GM12878 (cell line): ENCODE measurements around the gene IFT88. TPM values are rescaled to one million over a fixed set of nuclear protein-coding genes. Genes with fewer than 3 reads are reported as not detected.

Experiments
- ATAC-seq: fragments of 200-7000 bp; cut with Tn5 transposase; 3 replicates; pipeline ENCODE4 v1.9.1; 2020; ENCODE audit warnings: mild to moderate bottlenecking, moderate library complexity
- BruUV-seq: library from RNA; stranded (reverse); fragments of 400-500 nt; replicated peaks from 2 replicates; lab custom pipeline; 2021; lab: Mats Ljungman, UMichigan
- CTCF ChIA-PET: fragments of 300-600 bp; sonication (Branson Sonifier 250); formaldehyde crosslinking; extraction: SDS; loops from one replicate; lab custom pipeline; 2021; ENCODE audit warnings: inconsistent platforms; lab: Yijun Ruan, JAX
- POLR2A ChIA-PET: fragments of 350-600 bp; formaldehyde crosslinking; extraction: SDS; loops from one replicate; lab custom pipeline; 2021; ENCODE audit warnings: inconsistent platforms; lab: Charles Lee
- RAD21 ChIA-PET: fragments of 300-600 bp; sonication (Branson Sonifier 250); formaldehyde crosslinking; loops from one replicate; lab custom pipeline; 2023; ENCODE audit warnings: antibody characterized with exemption; ENCODE audit not compliant: unreplicated experiment; lab: Charles Lee
- SMC1A ChIA-PET: fragments of 300-600 bp; sonication (Branson Sonifier 250); formaldehyde crosslinking; loops from one replicate; lab custom pipeline; 2023; ENCODE audit not compliant: unreplicated experiment, uncharacterized antibody; lab: Charles Lee
- DNase-seq: peaks from one replicate; pipeline ENCODE4 v3.0.0-alpha.2; 2011; ENCODE audit warnings: low read depth, low spot score
- FAIRE-seq: peaks from 3 replicates; lab custom pipeline; 2011; peaks lifted over from hg19 to GRCh38; lab: Jason Lieb, UNC
- H2AFZ ChIP-seq: 2 replicates; pipeline ENCODE4 v1.6.0; 2011; ENCODE audit warnings: low read depth, low read length, control low read depth; ENCODE audit not compliant: control insufficient read depth
- H3K27ac ChIP-seq: 2 replicates; pipeline ENCODE4 v1.5.1; 2011; ENCODE audit warnings: control low read depth; ENCODE audit not compliant: control insufficient read depth, insufficient read depth
- H3K27me3 ChIP-seq, 2 experiments: replicated peaks in 1 of 2; 2 replicates each; pipeline versions ENCODE4 v1.6.0 to v1.6.1; 2011; ENCODE audit warnings: low read length in 1 of 2; ENCODE audit not compliant: control insufficient read depth in 2 of 2, insufficient read depth in 2 of 2
- H3K36me3 ChIP-seq, 2 experiments: 2 replicates each; pipeline ENCODE4 v1.5.1; 2011; ENCODE audit warnings: low read length in 1 of 2; ENCODE audit not compliant: control insufficient read depth in 2 of 2, insufficient read depth in 2 of 2
- H3K4me1 ChIP-seq: 2 replicates; pipeline ENCODE4 v1.6.1; 2011; ENCODE audit warnings: mild to moderate bottlenecking, low read length, moderate library complexity, mixed read lengths; ENCODE audit not compliant: control insufficient read depth, insufficient read depth
- H3K4me2 ChIP-seq: 2 replicates; pipeline ENCODE4 v1.6.0; 2011; ENCODE audit warnings: control low read depth; ENCODE audit not compliant: control insufficient read depth, insufficient read depth
- H3K4me3 ChIP-seq: fragments of 200-600 bp; sonication (generic); 2 replicates; pipeline ENCODE4 v1.5.1; 2016
- H3K79me2 ChIP-seq: 2 replicates; pipeline ENCODE4 v1.6.0; 2011; ENCODE audit warnings: low read length; ENCODE audit not compliant: control insufficient read depth, insufficient read depth
- H3K9ac ChIP-seq: 2 replicates; pipeline ENCODE4 v1.8.0; 2011; ENCODE audit warnings: low read length, control low read depth, mixed read lengths; ENCODE audit not compliant: control insufficient read depth, insufficient read depth
- H3K9me3 ChIP-seq: replicated peaks from 3 replicates; pipeline ENCODE4 v1.5.1; 2011; ENCODE audit warnings: mild to moderate bottlenecking, low read length; ENCODE audit not compliant: control insufficient read depth, insufficient read depth
- H4K20me1 ChIP-seq: 2 replicates; pipeline ENCODE4 v1.6.0; 2011; ENCODE audit not compliant: control insufficient read depth, insufficient read depth
- ASH2L ChIP-seq: fragments of 300-600, 200-600 bp; sonication (generic); IDR thresholded peaks from 2 replicates; pipeline ENCODE4 v1.6.1; 2017; ENCODE audit warnings: low read depth, mild to moderate bottlenecking, borderline replicate concordance
- BHLHE40 ChIP-seq, 2 experiments: fragments of 450-650 bp in 1 of 2; IDR thresholded peaks; 2 replicates each; pipeline ENCODE4 v1.6.1; 2011 to 2017; ENCODE audit warnings: low read depth in 2 of 2, borderline replicate concordance in 1 of 2, improper control_type of control experiment in 1 of 2, low read length in 1 of 2, mild to moderate bottlenecking in 1 of 2
- GATAD2B ChIP-seq: fragments of 450-650 bp; conservative IDR thresholded peaks from 2 replicates; pipeline ENCODE4 v1.6.1; 2017; ENCODE audit warnings: low read depth, mild to moderate bottlenecking, moderate library complexity
- LARP7 ChIP-seq: fragments of 450-650 bp; IDR thresholded peaks from 2 replicates; pipeline ENCODE4 v1.6.1; 2017; ENCODE audit warnings: mild to moderate bottlenecking
- POLR2AphosphoS5 ChIP-seq: IDR thresholded peaks from 2 replicates; pipeline ENCODE4 v1.6.1; 2011; ENCODE audit warnings: mild to moderate bottlenecking, low read length, inconsistent platforms
- SREBF2 ChIP-seq: IDR thresholded peaks from 2 replicates; pipeline ENCODE4 v1.6.1; 2012; ENCODE audit warnings: mild to moderate bottlenecking, low read length
- TARDBP ChIP-seq: IDR thresholded peaks from 2 replicates; pipeline ENCODE4 v1.6.1; 2016; ENCODE audit warnings: borderline replicate concordance
- TBL1XR1 ChIP-seq: IDR thresholded peaks from 2 replicates; pipeline ENCODE4 v1.6.1; 2012; ENCODE audit warnings: low read depth, low read length, improper control_type of control experiment
- WGBS: methylation state at CpG from one replicate; pipeline ENCODE4 v1.1.6; 2016; ENCODE audit warnings: low lambda C conversion rate; ENCODE audit not compliant: insufficient replicate concordance, insufficient coverage; ENCODE audit errors: missing lambda C conversion rate; 5-methylcytosine and 5-hydroxymethylcytosine counted together
- in situ Hi-C: fragments of 300-500 bp; cut with MboI; formaldehyde crosslinking; loops from 9 replicates; pipeline ENCODE4 v1.14.3; 2018; ENCODE audit warnings: mixed read lengths
- intact Hi-C: fragments of 100-400 bp; cut with micrococcal nuclease; formaldehyde crosslinking; loops from one replicate; pipeline ENCODE4 v1.14.2; 2022; ENCODE audit not compliant: unreplicated experiment
- polyA plus RNA-seq, 11 experiments: library from polyadenylated mRNA; depleted of rRNA in 4 of 11; unstranded in 6 of 11; stranded (reverse) in 5 of 11; fragments of >200 nt; fragmentation: Nextera tagmentation in 4 of 11; fragmentation: Illumina TruSeq in 1 of 11; extraction: Ambion mirVana in 4 of 11; extraction: Trizol in 1 of 11; gene quantifications; 1 replicate in 1 of 11; 2 replicates in 10 of 11; pipeline versions ENCODE4 v1.2.1 to v1.2.3, GENCODE V29; 2011 to 2016; ENCODE audit warnings: inconsistent platforms in 2 of 11, missing spikeins in 2 of 11, low read depth in 1 of 11
- total RNA-seq, 4 experiments: library from RNA; depleted of rRNA in 3 of 4; stranded (reverse); fragments of >200 nt in 3 of 4; fragmentation: Illumina TruSeq in 1 of 4; extraction: Trizol in 1 of 4; gene quantifications; 2 replicates each; pipeline versions ENCODE4 v1.2.1 to v1.2.3, GENCODE V29; 2013 to 2021
- TF ChIP-seq, protein P1 (sequence below): fragments of 150-350 bp; IDR thresholded peaks from 2 replicates; pipeline ENCODE4 v1.6.1; 2016; ENCODE audit warnings: low read depth, low read length
- TF ChIP-seq, protein P2 (sequence below): fragments of 450-650 bp; IDR thresholded peaks from 2 replicates; pipeline ENCODE4 v1.6.1; 2017; ENCODE audit warnings: mild to moderate bottlenecking, low read depth, inconsistent platforms; ENCODE audit not compliant: poor library complexity, severe bottlenecking
- TF ChIP-seq, protein P3 (sequence below): fragments of 450-650 bp; IDR thresholded peaks from 2 replicates; pipeline ENCODE4 v1.6.1; 2017; ENCODE audit warnings: low read depth, mild to moderate bottlenecking, moderate library complexity

Gene IFT88
- total and polyA plus RNA-seq, 10 of the 15 experiments (the other 5 are each of a cell fraction or from before 2014, with no cell fraction given), result 2.9 to 5.6 (median 4.1) TPM

DNA sequence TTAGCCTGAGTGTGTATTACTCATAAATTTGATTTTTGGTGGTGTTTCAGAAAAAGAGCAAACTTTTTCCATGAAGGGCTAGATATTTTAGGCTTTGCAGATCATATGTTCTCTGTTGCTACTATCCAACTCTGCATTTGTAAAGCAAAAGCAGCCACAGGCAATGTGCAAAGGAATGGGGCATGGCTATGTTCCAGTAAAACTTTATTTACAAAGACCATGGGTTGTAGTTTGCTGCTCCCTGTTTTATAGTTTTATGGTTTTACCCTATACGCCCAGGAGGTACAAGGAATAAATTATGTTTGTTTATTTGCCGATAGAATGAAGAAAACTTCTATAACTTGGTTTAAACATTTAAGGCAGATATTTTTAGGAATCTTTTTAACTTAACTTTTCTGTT is 23.6 kb downstream of the IFT88 start:
- no peak overlapping the region for H3K4me3 ChIP-seq
- no peaks in the 10 kb centered on the region for H3K36me3 ChIP-seq
- no peak for FAIRE-seq
- no TSS peak for BruUV-seq
- ATAC-seq, result no peak
- no peak overlapping the region for H3K27ac ChIP-seq
- DNase-seq, result no peak
- H2AFZ ChIP-seq, result no peak overlapping the region
- intact Hi-C loops, result no loop called here
- in situ Hi-C loops, result no loop called here
- H3K9ac ChIP-seq, result no peak overlapping the region
- TF ChIP-seq, protein P1, sequence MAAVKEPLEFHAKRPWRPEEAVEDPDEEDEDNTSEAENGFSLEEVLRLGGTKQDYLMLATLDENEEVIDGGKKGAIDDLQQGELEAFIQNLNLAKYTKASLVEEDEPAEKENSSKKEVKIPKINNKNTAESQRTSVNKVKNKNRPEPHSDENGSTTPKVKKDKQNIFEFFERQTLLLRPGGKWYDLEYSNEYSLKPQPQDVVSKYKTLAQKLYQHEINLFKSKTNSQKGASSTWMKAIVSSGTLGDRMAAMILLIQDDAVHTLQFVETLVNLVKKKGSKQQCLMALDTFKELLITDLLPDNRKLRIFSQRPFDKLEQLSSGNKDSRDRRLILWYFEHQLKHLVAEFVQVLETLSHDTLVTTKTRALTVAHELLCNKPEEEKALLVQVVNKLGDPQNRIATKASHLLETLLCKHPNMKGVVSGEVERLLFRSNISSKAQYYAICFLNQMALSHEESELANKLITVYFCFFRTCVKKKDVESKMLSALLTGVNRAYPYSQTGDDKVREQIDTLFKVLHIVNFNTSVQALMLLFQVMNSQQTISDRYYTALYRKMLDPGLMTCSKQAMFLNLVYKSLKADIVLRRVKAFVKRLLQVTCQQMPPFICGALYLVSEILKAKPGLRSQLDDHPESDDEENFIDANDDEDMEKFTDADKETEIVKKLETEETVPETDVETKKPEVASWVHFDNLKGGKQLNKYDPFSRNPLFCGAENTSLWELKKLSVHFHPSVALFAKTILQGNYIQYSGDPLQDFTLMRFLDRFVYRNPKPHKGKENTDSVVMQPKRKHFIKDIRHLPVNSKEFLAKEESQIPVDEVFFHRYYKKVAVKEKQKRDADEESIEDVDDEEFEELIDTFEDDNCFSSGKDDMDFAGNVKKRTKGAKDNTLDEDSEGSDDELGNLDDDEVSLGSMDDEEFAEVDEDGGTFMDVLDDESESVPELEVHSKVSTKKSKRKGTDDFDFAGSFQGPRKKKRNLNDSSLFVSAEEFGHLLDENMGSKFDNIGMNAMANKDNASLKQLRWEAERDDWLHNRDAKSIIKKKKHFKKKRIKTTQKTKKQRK, result no peak
- no peaks in the 10 kb centered on the region for H4K20me1 ChIP-seq
- H3K27me3 ChIP-seq, result no peaks in the 10 kb centered on the region
- no peaks in the 10 kb centered on the region for H3K79me2 ChIP-seq
- WGBS, result 100% methylated on average over 2 of the region's 2 CpGs
- H3K4me2 ChIP-seq, result no peak overlapping the region
- no peaks in the 10 kb centered on the region; the same call in 2 of the 3 replicates for H3K9me3 ChIP-seq
- RAD21 ChIA-PET, result no interaction called here
- POLR2A ChIA-PET, result no interaction called here
- SMC1A ChIA-PET, result interaction anchor here (1.6 kb wide), 1 partner anchor 95 kb away, joined by 3 read pairs; no protein-coding TSS in a partner anchor
- H3K4me1 ChIP-seq, result no peaks in the 10 kb centered on the region
- CTCF ChIA-PET, result no interaction called here

DNA sequence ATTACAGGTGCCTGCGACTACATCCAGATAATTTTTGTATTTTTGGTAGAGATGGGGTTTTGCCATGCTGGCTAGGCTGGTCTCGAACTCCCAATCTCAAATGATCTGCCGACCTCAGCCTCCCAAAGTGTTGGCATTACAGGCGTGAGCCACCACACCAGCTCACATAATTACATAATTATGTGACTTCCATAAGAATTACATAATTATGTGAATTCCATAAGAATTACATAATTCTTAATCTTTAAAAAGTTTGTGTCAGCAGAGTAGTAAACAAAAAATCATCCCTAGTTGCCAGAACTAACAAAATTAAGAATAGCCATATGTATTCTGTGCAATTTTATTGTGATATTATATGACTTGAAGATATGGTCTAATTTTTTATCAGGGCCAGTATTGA is 25.6 kb downstream of the IFT88 start:
- no TSS peak for BruUV-seq
- CTCF ChIA-PET, result interaction anchor here (0.8 kb wide), 1 partner anchor 97 kb away, joined by 3 read pairs; no protein-coding TSS in a partner anchor
- TF ChIP-seq, protein P2, sequence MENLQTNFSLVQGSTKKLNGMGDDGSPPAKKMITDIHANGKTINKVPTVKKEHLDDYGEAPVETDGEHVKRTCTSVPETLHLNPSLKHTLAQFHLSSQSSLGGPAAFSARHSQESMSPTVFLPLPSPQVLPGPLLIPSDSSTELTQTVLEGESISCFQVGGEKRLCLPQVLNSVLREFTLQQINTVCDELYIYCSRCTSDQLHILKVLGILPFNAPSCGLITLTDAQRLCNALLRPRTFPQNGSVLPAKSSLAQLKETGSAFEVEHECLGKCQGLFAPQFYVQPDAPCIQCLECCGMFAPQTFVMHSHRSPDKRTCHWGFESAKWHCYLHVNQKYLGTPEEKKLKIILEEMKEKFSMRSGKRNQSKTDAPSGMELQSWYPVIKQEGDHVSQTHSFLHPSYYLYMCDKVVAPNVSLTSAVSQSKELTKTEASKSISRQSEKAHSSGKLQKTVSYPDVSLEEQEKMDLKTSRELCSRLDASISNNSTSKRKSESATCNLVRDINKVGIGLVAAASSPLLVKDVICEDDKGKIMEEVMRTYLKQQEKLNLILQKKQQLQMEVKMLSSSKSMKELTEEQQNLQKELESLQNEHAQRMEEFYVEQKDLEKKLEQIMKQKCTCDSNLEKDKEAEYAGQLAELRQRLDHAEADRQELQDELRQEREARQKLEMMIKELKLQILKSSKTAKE, result no peak
- TF ChIP-seq TARDBP (no peak), POLR2AphosphoS5 (no peak), ASH2L (no peak), LARP7 (no peak), GATAD2B (no peak), SREBF2 (no peak), BHLHE40 (IDR thresholded peaks at IDR 0.05; ENCODE audit: borderline replicate concordance in 1 of 2, low read depth in 2 of 2, low read length in 1 of 2) (no peak), TBL1XR1 (no peak)
- TF ChIP-seq, protein P3, sequence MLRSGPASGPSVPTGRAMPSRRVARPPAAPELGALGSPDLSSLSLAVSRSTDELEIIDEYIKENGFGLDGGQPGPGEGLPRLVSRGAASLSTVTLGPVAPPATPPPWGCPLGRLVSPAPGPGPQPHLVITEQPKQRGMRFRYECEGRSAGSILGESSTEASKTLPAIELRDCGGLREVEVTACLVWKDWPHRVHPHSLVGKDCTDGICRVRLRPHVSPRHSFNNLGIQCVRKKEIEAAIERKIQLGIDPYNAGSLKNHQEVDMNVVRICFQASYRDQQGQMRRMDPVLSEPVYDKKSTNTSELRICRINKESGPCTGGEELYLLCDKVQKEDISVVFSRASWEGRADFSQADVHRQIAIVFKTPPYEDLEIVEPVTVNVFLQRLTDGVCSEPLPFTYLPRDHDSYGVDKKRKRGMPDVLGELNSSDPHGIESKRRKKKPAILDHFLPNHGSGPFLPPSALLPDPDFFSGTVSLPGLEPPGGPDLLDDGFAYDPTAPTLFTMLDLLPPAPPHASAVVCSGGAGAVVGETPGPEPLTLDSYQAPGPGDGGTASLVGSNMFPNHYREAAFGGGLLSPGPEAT, result no peak

More for the DNA sequence above, 25.6 kb downstream of the IFT88 start:
- H3K27ac ChIP-seq, result no peak overlapping the region
- ChIA-PET RAD21 (no interaction called here), SMC1A (no interaction called here), POLR2A (no interaction called here)
- FAIRE-seq (no peak), ATAC-seq (no peak), DNase-seq (no peak)
- H3K27me3 ChIP-seq, result no peaks in the 10 kb centered on the region
- H3K4me2 ChIP-seq, result no peak overlapping the region
- H3K79me2 ChIP-seq, result no peaks in the 10 kb centered on the region
- H4K20me1 ChIP-seq, result no peaks in the 10 kb centered on the region
- H3K9ac ChIP-seq, result no peak overlapping the region
- no peaks in the 10 kb centered on the region for H3K36me3 ChIP-seq
- H3K9me3 ChIP-seq, result no peaks in the 10 kb centered on the region
- no peak overlapping the region for H3K4me3 ChIP-seq
- no peaks in the 10 kb centered on the region for H3K4me1 ChIP-seq
- intact Hi-C loops, result no loop called here
- H2AFZ ChIP-seq, result no peak overlapping the region
- WGBS, result 94% methylated on average over 4 of the region's 4 CpGs
- in situ Hi-C loops, result no loop called here
